NCI-H1930 (cell line): ENCODE measurements around the gene FBXO8.
"Not testable (repeated sequence)": the region's sequence is repeated elsewhere in the genome, so short reads cannot be mapped to it uniquely, and the experiment has no call there.

Experiments used
- DNase-seq, 2 experiments: peaks; one replicate each; lab custom pipeline; 2025; lab: John Stamatoyannopoulos, UW

FBXO8 gene

DNA sequence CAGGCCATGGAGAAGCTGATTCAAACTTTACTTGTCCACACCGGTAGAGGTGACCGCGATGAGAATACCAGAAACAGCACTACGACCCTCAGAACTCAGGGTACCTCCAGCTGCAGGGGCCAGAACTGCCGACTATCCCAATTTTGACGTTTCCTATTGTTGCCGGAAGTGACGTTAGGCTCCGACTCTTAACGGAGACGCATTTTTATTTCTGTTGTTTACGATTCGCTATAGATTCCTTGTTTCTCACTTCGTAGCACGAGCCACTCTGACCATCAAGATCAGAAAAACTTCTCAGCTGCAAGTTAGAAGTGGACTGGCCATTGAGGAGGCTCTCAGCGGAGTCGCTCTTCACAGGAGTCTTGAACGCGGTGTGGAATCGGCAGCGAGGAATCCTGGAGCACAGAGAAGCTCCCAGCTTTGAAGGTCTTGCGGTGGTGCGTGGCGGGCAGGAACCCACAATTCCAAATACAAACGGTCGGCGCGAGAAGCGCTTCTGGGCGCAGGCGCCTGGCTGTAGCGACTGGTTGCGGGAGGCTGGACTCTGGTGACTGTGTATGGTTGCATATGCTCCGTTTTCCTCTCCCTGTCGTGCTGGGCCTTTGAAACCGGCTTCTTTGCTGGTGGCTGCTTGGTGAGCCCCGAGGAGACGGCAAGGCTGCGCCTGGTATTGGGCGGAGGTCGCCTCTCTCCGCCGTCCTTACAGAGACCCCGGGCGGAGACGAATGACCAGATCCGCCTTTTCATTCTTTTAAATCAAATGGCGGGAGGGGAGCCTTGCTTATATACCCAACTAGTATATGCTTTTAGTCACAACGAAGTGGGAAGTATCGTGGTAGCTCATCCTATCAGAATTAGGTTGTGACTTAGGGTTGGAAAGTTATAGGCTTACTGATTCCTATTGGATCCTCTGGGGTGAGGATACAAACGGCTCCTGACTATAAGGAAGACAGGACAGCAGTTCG, at the start of gene FBXO8, which contains the start of gene CEP44:
TSS of gene FBXO8 (minus strand) at position 161 of the 965 bp plus-strand sequence. CDS start 20,575 bp downstream, outside the sequence.
TSS of gene CEP44 (plus strand) at position 405 of the 965 bp plus-strand sequence. CDS start 15,211 bp downstream, outside the sequence.
- peak; percentile 47 to 74 for DNase-seq

- DNase-seq = no peak
These were observed 49.5 kb upstream of the FBXO8 start for GRCh38 chr4:174332741-174333493.

DNA sequence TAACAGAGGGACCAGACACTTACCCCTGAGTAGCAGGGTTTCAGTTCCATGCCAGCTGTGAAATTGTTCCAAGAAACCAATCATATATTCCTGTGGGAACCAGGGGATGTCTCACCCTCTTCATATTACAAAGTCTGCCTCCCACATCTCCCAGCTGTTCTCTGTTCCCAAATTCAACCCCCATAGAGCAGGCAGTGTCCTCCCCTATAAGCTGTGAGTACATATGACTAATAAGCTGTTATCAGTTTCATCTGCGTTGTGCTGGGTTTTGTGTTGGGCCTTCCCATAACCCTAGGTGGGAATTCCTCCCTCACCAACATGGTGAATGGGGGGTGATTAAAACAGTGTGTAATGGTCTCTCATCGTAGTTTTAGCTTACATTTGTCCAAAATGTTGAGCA, 41.3 kb upstream of the FBXO8 start:
- DNase-seq = no peak

GRCh38 chr4:174324236-174324635, 40.8 kb upstream of the FBXO8 start:
- no peak for DNase-seq

- DNase-seq = no peak
These were observed 37.2 kb upstream of the FBXO8 start for GRCh38 chr4:174320494-174321199.

DNA sequence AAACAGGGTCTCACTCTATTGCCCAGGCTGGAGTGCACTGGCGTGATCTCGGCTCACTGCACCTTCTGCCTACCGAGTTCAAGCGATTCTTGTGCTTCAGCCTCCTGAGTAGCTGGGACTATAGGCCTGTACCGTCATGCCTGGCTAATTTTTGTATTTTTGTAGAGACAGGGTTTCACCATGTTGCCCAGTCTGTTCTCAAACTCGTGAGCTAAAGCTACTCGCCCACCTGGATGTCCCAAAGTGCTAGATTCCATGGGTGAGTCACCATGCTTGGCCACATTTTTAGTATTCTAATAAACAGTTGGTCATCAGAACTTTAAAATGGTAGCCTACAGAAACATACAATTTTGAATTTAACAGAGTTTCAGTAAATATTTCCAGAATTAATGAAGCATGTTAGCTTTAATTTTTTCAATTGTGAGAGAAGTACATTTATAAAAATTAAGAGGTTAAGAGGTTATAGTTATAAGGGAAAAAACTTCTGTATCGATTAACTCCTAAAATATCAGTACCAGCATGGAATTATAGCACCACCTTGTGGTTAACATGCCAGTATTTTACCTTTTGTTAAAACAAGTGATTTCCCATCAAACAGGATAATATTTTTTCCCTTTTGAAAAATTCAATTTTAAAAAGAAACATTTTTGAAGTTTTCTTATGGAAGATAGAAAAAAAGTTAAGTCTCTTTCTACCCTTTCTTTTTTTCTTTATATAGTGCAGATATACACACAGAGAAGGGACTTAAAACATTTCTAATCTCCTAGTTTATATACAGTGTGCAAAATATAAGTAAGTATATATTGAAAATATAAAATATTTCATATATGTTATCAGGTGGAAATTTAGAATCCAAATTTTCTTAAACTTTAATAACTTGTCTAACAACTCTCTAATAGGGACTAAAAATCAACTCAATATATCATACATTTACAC, 35.6 kb upstream of the FBXO8 start:
- DNase-seq = peak in 1 of 2 experiments; percentile 16

GRCh38 chr4:174317531-174317930, 34.1 kb upstream of the FBXO8 start:
- DNase-seq = no peak

GRCh38 chr4:174316954-174317353, 33.5 kb upstream of the FBXO8 start:
- no peak for DNase-seq

DNA sequence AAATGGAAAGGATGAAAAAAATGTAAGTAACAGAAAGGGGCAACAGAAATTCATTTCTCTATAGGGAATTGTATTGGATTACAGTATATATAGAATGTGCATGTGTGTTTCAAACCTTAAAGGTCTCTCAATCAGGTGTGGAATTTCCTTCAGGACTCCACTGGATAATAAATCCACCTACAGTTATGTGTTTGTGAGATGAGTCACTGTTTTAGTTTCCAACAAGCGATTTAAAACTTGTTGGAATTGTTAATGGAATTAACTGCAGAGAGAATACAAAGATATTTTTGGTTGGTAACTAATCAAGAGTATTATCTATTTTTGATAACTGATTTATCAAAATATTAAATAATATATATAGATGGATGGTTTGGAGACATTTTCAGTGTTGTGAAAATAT, 33.1 kb upstream of the FBXO8 start:
- no peak for DNase-seq

- no peak for DNase-seq
These were observed 31.3 kb upstream of the FBXO8 start for GRCh38 chr4:174314770-174315169.

DNA sequence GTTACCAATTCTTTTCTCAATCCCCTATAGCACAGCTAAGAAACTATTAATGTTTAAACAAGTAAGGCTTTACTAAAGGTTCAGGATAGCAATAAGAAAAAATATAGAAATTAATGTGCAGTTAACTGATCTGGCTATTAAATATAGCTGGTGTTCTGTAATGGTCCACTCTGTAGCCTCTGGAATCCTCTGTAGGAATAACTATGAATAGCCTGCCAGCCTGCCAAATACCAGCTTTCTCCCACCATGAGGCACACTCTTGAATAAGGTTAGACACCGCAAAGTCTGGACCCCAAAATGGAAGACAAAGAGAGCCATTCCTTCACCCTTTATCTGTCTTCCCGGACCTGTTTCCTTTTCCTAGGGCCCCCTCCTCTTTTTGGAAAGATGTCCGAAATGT, 30.8 kb upstream of the FBXO8 start:
- no peak for DNase-seq

DNA sequence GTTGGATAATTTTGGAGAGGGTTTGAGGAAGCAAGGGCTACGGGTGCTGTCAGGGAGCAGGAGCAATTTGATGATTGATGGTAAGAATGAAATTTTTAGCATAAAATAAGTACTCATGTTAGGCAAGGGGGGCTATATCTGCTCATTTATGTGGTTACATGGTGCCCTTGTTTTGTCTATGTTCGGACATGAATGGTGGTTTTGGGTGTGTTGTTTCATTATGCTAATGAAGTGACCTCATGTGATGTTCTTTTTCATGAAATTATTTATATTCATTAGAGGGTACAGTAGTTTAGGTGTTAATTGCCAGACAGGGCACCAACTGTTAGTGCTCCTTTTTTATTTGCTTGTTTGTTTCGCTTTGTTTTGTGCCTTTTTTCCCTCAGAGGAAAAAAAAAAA, 29.5 kb upstream of the FBXO8 start:
- no peak for DNase-seq

- DNase-seq = no peak
These were observed 24.2 kb upstream of the FBXO8 start for GRCh38 chr4:174307694-174308093.

- no peak for DNase-seq
These were observed 22.5 kb upstream of the FBXO8 start for GRCh38 chr4:174305961-174306360.

DNA sequence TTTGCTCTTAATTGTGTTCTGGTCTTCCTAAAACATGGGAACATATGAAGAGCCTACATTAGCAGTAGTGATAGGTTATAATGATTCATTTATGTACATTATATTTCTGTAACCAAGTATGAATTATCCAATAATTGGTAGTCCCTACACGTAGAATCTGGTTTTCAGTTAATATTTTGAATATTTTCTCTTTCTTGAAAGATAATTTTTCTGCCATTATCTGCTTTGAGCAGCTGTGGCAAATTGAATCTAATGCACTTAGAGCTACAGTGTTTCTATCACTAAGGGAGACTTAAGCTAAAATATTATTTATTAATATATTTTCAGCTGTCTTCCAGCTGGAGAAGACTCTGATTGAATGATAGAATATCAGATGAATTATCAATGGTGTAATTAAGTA, 21.2 kb upstream of the FBXO8 start:
- DNase-seq = no peak

DNA sequence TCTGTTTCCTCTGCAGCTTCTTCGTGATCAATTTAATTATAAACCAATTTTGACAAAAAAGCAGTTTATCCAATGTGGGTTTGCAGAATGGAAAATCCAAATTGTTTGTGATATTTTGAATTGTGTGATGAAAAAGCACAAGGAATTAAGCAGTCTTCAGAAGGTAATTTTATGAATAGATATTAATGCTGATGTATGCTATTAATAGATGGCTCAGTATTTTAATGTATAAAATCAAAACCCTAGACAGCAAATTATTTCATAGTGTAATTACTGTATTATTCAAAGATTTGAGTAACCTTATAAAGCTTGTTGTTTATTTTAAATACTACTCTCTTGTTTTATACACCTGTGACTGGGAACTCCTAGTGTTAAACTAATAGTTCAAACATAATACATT, 20.2 kb upstream of the FBXO8 start:
- no peak for DNase-seq

- not testable (repeated sequence) for DNase-seq
These were observed 11.7 kb upstream of the FBXO8 start for GRCh38 chr4:174295142-174295541.

- DNase-seq = not testable (repeated sequence)
These were observed 11.2 kb upstream of the FBXO8 start for GRCh38 chr4:174294641-174295040.

- no peak for DNase-seq
These were observed 9.0 kb upstream of the FBXO8 start for GRCh38 chr4:174292473-174292872.

GRCh38 chr4:174286870-174287269, 3.4 kb upstream of the FBXO8 start:
- no peak for DNase-seq

- no peak for DNase-seq
These were observed 1.0 kb upstream of the FBXO8 start for GRCh38 chr4:174284487-174284886.
